GM21526 (cell line): ENCODE data around the gene C22orf39.

Source experiments
- ATAC-seq: cut with Tn5 transposase; IDR thresholded peaks from one replicate; pipeline ENCODE4 v1.9.1; 2021; ENCODE audit warnings: moderate library complexity; ENCODE audit not compliant: unreplicated experiment, low FRiP score

Gene C22orf39

GRCh38 chr22:19405652-19406051, 41.9 kb downstream of the C22orf39 start:
- no peak for ATAC-seq

GRCh38 chr22:19405133-19405532, 42.4 kb downstream of the C22orf39 start:
- ATAC-seq = no peak

- no peak for ATAC-seq
Measured at GRCh38 chr22:19404676-19405075, 42.8 kb downstream of the C22orf39 start.

DNA sequence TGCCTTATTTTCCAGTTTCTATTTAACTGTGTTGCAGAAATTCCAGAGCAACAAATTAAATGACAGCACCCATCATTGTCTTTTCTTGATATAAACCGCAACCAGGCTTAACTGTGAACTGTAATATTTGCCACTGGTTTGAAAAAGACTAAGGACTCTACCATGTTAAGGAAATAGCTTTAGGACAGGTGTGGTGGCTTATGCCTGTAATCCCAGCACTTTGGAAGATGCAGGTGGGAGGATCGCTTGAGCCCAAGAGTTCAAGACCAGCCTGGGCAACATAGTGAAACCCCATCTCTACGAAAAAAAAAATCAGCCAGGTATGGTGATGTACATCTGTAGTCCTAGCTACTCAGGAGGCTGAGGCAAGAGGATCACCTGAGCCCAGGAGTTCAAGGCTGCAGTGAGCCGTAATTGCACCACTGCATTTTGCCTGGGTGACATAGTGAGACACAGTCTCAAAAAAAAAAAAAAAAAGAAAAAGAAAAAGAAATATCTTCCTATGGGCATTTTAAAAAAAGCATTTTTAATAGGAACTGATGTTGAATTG, 44.8 kb downstream of the C22orf39 start:
- no peak for ATAC-seq

DNA sequence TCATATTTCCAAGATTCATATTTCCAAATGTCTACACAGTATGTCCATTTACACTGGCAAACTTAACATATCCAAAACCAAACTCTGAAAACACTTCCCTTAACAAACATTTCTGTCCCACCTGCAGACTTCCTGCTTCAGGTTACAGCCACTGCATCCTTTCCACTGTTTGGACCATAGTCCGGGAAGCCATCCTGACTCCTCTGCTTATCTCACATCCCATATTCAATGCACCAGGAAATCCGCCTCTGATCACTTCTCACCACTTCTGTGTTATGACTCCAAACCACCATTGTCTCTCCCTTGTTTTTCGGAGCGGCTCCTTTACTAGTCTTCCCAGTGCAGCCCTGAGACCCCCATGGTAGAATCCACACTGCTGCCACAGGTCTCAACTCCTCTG, 46.0 kb downstream of the C22orf39 start:
- ATAC-seq = no peak

- no peak for ATAC-seq
Measured at GRCh38 chr22:19400881-19401280, 46.6 kb downstream of the C22orf39 start.

GRCh38 chr22:19398652-19399051, 48.9 kb downstream of the C22orf39 start:
- no peak for ATAC-seq

GRCh38 chr22:19398206-19398605, 49.3 kb downstream of the C22orf39 start:
- no peak for ATAC-seq

GRCh38 chr22:19397734-19398104, 49.8 kb downstream of the C22orf39 start:
- no peak for ATAC-seq

DNA sequence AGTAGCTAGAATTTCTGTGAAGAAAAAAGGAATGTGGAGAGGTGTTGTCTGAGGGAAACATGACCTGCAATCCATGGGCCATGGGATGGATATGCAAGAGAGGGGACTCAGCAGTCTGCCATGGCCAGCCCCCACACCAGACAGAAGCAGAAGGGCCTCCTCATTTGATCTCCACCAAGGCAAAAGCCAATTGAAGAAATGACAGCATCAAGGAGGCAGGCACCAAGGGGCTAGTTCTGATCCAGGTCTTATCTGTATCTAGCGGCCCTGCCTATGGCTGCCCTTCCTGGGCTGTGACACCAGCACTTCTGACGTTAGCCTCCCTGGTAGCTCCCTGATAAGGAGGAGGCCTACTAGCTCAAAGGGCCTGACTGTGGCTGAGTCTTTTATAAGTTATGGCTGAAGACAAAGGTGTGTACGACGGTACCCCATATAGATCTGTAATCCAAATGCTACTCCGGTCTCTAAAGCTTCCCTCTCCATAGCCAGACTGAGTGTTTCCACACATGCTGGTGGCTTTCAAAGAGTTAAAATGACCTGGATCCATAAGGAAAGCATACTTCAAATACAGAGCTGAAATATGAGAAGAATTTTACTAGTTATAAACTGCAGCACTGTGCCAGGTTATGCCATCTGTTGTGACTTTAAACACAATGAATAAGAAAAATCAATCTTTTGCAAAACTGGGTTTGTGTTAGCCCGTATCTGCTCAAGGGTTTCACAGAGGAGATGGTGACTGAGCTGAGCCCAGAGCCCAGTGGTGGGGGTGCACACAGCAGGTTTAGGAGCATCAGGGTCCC, 50.4 kb downstream of the C22orf39 start:
- ATAC-seq = no peak

- no peak for ATAC-seq
Measured at GRCh38 chr22:19396561-19396933, 51.0 kb downstream of the C22orf39 start.

DNA sequence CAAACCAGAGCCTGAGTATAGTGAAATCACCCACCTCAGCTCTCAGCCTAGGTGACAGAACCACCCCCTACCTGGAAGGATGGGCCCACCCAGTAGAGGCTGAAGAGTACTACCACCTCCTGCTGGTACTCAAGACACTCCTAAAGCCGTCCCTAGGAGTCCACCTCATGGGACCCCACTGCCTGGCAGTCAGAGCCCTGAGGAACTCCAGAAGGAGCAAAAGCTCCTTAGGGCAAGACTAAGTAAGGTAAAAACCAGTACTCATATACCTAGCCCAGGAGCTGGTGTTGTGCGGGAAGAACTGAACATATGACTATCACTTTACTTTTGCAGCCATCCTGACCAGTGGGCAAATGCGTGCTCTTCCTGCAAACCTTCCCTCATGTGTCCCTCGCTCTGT, 52.2 kb downstream of the C22orf39 start:
- ATAC-seq = no peak

GRCh38 chr22:19394274-19395050, 53.0 kb downstream of the C22orf39 start:
- ATAC-seq = no peak

- ATAC-seq = no peak
Measured at GRCh38 chr22:19393704-19394103, 53.8 kb downstream of the C22orf39 start.
